ENCODE data around the gene MDN1. TPM values are rescaled to one million over a fixed set of nuclear protein-coding genes. Genes with fewer than 3 reads are reported as not detected.

The MDN1 gene
- total and polyA plus RNA-seq, 2 of the 13 experiments (the other 11 are each of a cell fraction or from before 2014, with no cell fraction given): 18.8 to 52.9 TPM

DNA sequence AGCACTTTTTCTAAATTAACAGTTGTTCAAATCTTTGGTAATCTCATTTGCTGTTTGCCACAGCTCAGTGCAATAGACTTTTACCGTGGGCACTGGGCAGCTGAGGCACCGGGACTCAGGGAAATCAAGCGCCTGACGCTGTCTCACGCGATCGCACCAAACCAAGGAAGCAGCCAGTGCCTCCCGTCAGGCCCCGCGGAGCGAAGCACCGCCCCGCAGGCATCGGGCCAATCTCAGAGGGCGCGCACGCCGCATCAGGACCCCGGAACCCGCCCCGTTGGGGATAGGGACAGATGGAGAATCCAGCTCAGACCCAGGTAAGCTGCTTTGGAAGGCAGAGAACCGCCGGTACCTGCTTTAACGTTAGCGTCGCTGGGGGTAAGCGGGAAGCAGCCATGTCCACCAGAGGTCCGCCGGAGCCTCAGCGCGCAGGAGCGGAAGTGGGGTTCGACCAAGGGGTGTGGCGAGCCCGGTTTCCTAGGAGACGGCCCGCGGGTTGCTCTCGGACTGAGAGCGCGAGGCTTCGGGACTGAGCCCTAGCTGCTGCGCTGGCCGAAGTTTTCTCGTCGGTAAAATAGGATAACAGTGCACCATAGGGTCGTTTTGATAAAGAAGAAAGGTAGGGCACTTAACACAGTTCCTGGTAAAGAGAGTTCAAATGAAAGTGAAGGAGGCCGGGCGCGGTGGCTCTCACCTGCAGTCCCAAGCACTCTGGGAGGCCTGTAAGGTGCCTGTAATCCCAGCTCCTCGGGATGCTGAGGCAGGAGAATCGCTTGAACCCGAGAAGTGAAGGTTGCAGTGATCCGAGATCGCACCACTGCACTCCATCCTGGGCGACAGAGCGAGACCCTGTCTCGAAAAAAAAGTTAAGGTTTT lies 181.0 kb downstream of the MDN1 start, which contains the start of gene LYRM2 (continued):
- TF ChIP-seq PHF21A (CRISPR knock-in tag; IDR thresholded peaks at IDR 0.05) (peak; percentile 49; the same call in 1 of the 2 replicates), NR2F6 (IDR thresholded peaks at IDR 0.05) (no peak), NR2F6 (CRISPR knock-in tag; IDR thresholded peaks at IDR 0.05) (0 out of 2 replicates have a peak, but pooled peaks have one; percentile 29), ATAD3A (CRISPR knock-in tag; IDR thresholded peaks at IDR 0.05) (no peak), ZNF772 (CRISPR knock-in tag; IDR thresholded peaks at IDR 0.05) (0 out of 2 replicates have a peak, but pooled peaks have one; percentile 65), DNMT3B (CRISPR knock-in tag; conservative IDR thresholded peaks at IDR 0.05) (no peak; the same call in 1 of the 2 replicates), NFYC (CRISPR knock-in tag; IDR thresholded peaks at IDR 0.05) (no peak), ZNF75D (CRISPR knock-in tag; IDR thresholded peaks at IDR 0.05; ENCODE audit: borderline replicate concordance) (no peak), ATF7 (IDR thresholded peaks at IDR 0.05) (no peak), ATF7 (CRISPR knock-in tag; IDR thresholded peaks at IDR 0.05) (no peak), RFXANK (CRISPR knock-in tag; IDR thresholded peaks at IDR 0.05) (no peak), MXI1 (IDR thresholded peaks at IDR 0.05; ENCODE audit: borderline replicate concordance, low read depth, low read length) (peak; percentile 73), XRCC5 (optimal IDR thresholded peaks at IDR 0.05; ENCODE audit: low read length) (peak; percentile 25), SNRNP70 (IDR thresholded peaks at IDR 0.05; ENCODE audit: low read depth, low read length) (no peak), PITX1 (CRISPR knock-in tag; IDR thresholded peaks at IDR 0.05) (no peak), FOXC1 (CRISPR knock-in tag; IDR thresholded peaks at IDR 0.05; ENCODE audit: borderline replicate concordance) (peak; percentile 88), HDAC6 (IDR thresholded peaks at IDR 0.05; ENCODE audit: low read depth, low read length) (no peak), ZFP90 (CRISPR knock-in tag; IDR thresholded peaks at IDR 0.05; ENCODE audit: borderline replicate concordance) (peak; percentile 91; the same call in 1 of the 2 replicates), KAT2B (IDR thresholded peaks at IDR 0.05; ENCODE audit: borderline replicate concordance, low read depth, low read length) (no peak), NKX3-1 (CRISPR knock-in tag; IDR thresholded peaks at IDR 0.05) (peak; percentile 66; the same call in 1 of the 2 replicates), PAWR (CRISPR knock-in tag; IDR thresholded peaks at IDR 0.05; ENCODE audit: borderline replicate concordance) (no peak), SUZ12 (IDR thresholded peaks at IDR 0.05; ENCODE audit: low read depth, low read length) (no peak)
- TF ChIP-seq, protein P1, sequence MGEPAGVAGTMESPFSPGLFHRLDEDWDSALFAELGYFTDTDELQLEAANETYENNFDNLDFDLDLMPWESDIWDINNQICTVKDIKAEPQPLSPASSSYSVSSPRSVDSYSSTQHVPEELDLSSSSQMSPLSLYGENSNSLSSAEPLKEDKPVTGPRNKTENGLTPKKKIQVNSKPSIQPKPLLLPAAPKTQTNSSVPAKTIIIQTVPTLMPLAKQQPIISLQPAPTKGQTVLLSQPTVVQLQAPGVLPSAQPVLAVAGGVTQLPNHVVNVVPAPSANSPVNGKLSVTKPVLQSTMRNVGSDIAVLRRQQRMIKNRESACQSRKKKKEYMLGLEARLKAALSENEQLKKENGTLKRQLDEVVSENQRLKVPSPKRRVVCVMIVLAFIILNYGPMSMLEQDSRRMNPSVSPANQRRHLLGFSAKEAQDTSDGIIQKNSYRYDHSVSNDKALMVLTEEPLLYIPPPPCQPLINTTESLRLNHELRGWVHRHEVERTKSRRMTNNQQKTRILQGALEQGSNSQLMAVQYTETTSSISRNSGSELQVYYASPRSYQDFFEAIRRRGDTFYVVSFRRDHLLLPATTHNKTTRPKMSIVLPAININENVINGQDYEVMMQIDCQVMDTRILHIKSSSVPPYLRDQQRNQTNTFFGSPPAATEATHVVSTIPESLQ (CRISPR knock-in tag; conservative IDR thresholded peaks at IDR 0.05): no peak
- TF ChIP-seq, protein P2, sequence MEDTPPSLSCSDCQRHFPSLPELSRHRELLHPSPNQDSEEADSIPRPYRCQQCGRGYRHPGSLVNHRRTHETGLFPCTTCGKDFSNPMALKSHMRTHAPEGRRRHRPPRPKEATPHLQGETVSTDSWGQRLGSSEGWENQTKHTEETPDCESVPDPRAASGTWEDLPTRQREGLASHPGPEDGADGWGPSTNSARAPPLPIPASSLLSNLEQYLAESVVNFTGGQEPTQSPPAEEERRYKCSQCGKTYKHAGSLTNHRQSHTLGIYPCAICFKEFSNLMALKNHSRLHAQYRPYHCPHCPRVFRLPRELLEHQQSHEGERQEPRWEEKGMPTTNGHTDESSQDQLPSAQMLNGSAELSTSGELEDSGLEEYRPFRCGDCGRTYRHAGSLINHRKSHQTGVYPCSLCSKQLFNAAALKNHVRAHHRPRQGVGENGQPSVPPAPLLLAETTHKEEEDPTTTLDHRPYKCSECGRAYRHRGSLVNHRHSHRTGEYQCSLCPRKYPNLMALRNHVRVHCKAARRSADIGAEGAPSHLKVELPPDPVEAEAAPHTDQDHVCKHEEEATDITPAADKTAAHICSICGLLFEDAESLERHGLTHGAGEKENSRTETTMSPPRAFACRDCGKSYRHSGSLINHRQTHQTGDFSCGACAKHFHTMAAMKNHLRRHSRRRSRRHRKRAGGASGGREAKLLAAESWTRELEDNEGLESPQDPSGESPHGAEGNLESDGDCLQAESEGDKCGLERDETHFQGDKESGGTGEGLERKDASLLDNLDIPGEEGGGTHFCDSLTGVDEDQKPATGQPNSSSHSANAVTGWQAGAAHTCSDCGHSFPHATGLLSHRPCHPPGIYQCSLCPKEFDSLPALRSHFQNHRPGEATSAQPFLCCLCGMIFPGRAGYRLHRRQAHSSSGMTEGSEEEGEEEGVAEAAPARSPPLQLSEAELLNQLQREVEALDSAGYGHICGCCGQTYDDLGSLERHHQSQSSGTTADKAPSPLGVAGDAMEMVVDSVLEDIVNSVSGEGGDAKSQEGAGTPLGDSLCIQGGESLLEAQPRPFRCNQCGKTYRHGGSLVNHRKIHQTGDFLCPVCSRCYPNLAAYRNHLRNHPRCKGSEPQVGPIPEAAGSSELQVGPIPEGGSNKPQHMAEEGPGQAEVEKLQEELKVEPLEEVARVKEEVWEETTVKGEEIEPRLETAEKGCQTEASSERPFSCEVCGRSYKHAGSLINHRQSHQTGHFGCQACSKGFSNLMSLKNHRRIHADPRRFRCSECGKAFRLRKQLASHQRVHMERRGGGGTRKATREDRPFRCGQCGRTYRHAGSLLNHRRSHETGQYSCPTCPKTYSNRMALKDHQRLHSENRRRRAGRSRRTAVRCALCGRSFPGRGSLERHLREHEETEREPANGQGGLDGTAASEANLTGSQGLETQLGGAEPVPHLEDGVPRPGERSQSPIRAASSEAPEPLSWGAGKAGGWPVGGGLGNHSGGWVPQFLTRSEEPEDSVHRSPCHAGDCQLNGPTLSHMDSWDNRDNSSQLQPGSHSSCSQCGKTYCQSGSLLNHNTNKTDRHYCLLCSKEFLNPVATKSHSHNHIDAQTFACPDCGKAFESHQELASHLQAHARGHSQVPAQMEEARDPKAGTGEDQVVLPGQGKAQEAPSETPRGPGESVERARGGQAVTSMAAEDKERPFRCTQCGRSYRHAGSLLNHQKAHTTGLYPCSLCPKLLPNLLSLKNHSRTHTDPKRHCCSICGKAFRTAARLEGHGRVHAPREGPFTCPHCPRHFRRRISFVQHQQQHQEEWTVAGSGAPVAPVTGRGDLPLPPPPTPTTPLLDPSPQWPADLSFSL (CRISPR knock-in tag; IDR thresholded peaks at IDR 0.05): no peak

All from HepG2 (cell line).